Stimulated activated CD4-positive, alpha-beta T cell treated with anti-CD3 and anti-CD28 coated beads, Interleukin-4, amount 100 ng/mL, for 48 hours (primary cell): ENCODE measurements around the gene PSMD9.

Experiments used
- DNase-seq, 2 donors: peaks; one replicate each; pipeline ENCODE4 v3.0.0-alpha.2; 2020; ENCODE audit warnings: low read depth in 2 of 2

PSMD9 gene

DNA sequence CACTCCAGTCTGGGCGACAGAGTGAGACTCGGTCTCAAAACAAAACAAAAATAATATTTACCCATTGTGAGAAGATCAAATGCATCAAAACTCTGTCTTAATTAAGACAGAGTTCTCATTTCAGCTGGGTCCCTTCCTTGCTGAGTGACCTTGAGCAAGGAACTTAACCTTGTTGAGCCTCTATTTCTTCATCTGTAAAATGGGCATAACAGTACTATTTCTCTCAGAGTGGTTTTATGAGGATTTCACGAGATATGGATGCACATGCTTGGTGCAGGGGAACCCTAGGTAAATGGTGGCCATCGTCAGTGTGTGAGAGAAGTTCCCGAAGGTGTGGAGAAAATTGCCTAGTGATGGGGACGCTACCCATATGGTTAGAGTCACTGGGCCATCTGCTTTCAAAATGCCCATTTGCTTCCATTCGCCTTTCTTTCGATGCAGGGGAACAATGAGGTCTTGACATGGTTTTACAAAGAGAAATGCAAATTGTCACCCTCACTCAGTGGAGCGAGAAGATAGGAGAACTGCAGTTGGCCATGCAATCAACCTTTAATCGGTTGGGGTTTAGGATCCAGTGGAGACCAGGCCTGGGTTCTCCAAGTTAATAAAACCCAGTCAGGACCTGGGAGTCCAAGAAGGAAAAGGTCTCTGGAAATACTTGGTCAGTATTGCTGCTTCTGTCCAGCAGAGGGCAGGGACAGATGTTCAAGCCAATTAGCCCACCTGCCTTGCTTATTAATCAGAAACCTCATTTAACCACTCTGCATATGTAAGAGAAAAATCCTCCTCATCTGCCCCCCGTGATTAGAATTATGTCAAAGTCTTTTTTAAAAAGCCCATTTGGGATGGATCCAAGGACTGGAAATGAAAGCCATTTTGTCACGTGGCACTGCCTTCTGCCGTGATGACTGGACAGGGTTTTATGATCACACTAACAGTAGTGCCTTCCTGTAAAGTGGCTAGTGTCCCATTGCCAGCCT lies 67.0 kb downstream of the PSMD9 start:
- DNase-seq, result no peak

DNA sequence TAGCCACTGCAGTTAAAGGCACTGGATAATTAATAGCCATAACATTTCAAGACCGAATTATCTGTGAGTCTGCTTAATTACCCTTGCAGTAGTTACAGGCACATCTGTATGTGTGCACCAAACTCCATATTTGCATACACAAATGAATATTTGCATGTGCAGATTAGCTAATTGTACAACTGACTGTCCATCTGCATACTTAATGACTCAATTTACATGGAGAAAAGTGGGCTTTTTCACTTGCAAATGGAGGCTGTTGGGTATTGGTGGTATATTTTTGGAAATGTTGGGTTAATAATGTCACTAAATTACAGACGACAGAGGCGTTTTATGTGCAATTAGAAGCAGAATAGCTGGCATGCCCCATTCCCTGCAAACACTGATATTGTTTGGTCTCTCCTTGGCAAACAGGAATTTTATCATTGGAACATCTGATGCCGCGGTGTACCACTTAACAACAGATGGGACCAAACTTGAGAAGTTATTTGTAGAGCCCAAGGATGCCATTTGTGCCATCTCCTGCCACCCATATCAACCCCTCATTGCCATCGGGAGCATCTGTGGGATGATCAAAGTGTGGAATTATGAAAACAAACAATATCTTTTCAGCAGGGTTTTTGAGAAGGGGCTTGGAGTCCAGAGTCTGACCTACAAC lies 69.4 kb downstream of the PSMD9 start:
- no peak for DNase-seq

- DNase-seq, result no peak
Measured at GRCh38 chr12:121958541-121959240, 70.1 kb downstream of the PSMD9 start.

- no peak for DNase-seq
Measured at GRCh38 chr12:121960541-121960940, 72.0 kb downstream of the PSMD9 start.

DNA sequence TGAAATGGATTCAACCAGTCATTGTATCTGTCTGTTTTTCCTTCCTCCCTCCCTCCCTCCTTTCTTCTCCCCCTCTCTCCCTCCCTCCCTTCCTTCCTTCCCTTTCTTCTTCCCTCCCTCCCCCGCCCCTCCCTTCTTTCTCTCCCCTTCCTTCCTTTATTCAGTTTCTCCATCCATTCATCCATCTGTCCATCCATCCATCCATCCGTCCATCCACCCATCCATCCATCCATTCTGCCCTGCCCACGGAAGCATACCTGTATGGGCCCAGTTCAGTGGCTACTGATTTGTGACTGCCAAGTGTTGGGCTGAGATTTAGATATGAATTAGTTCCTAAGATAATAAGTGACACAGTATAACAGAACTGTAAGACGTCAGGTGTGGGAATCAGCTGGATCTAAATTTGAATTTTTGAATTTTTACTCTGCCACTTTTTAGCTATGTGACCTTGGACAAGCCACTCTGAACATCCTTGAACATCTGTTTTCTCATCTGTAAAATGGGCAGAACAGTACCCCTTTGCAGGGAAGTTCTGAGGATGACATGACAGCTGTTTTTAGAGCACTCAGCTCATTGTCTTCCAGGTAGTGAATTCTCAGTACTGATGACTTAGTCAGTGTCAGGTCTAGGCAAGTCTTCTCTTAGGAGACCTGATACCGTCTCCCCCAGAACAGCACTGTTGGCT lies 72.7 kb downstream of the PSMD9 start:
- no peak for DNase-seq

DNA sequence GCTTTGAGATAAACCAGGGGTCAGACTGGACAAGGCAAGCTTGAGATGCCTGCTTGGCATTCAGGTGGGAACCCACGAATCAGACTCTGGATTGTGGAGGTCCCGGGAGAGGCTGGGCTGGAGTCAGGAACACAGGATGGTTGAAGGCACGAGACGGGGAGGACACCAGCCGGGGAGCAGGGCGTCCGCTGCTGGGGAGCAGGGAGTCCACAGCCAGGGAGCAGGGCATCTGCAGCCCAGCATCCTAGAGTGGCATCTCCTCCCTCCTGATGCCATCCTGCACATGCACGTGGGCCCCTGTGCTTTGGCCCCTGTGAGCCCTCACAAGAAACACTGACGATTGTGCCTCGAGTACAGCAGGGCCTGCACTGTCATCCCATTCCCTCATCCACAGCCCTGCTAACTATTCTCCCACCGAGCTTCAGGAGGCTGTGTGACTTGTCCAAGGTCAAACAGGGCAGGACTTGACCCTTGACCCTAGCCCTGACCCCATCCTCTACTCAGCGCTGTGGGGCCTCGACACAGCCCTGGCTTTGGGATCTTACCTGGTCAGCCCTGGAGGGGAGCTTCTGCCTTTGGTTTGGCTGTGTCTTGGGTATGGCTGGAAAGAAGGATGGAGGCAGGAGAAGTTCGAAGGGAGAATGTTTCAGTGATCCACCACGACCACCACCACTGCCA lies 74.9 kb downstream of the PSMD9 start:
- DNase-seq, result no peak

GRCh38 chr12:121964813-121965643 lies 76.4 kb downstream of the PSMD9 start:
- no peak for DNase-seq

DNA sequence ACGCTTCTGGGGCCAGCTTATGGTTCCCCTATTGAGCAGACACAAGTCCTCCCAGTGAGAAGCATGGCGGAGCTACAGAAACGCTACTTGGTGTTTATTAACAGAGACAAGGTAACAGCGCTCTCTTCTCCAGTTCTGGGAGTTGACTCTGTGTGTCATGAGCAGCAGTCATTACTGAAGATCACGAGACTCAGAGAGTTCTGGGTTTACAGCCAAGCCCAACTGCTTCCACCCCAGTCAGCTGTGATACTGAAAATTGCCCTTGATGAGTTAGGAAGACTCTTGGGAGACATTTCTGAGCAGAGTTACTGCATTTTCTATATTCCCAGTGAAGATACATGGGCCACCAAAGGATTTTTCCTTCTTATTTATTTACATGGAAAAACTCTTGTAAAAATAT lies 78.4 kb downstream of the PSMD9 start:
- DNase-seq, result no peak
